H1 (cell line): ENCODE results near the gene MAP3K3. TPM values are rescaled to one million over a fixed set of nuclear protein-coding genes. Genes with fewer than 3 reads are reported as not detected.

Experiments used
- CTCF ChIA-PET: fragments of 300-600 bp; sonication (Branson Sonifier 250); formaldehyde crosslinking; loops from one replicate; lab custom pipeline; 2021; ENCODE audit not compliant: partially characterized antibody; lab: Charles Lee
- POLR2A ChIA-PET: fragments of 300-600 bp; sonication (Branson Sonifier 250); formaldehyde crosslinking; loops from one replicate; lab custom pipeline; 2021; ENCODE audit warnings: inconsistent platforms; ENCODE audit not compliant: partially characterized antibody; lab: Charles Lee
- DNase-seq, 2 experiments: peaks; one replicate each; pipeline versions ENCODE4 v3.0.0 to v3.0.0-alpha.2; 2010 to 2022; ENCODE audit warnings: low spot score in 2 of 2, low read depth in 1 of 2, mixed read lengths in 1 of 2
- FAIRE-seq: peaks from 2 replicates; lab custom pipeline; 2011; peaks lifted over from hg19 to GRCh38; lab: Jason Lieb, UNC
- H2AFZ ChIP-seq: 2 replicates; pipeline ENCODE4 v1.8.1; 2012; ENCODE audit warnings: low read length, inconsistent platforms
- H2AK5ac ChIP-seq: 2 replicates; pipeline ENCODE4 v1.6.1; 2013; ENCODE audit warnings: low read depth, low read length
- H2BK120ac ChIP-seq: replicated peaks from 2 replicates; pipeline ENCODE3; 2013; ENCODE audit warnings: low read depth, low read length, inconsistent platforms
- H2BK12ac ChIP-seq: 2 replicates; pipeline ENCODE4 v1.6.1; 2013; ENCODE audit warnings: low read depth, low read length
- H2BK15ac ChIP-seq: 2 replicates; pipeline ENCODE4 v1.6.1; 2013; ENCODE audit warnings: low read length
- H2BK20ac ChIP-seq: 2 replicates; pipeline ENCODE4 v1.6.1; 2013; ENCODE audit warnings: low read length
- H2BK5ac ChIP-seq: 2 replicates; pipeline ENCODE4 v1.6.1; 2013; ENCODE audit warnings: low read depth, low read length
- H3K14ac ChIP-seq: 2 replicates; pipeline ENCODE4 v1.6.1; 2013; ENCODE audit warnings: inconsistent platforms; ENCODE audit not compliant: insufficient read length
- H3K18ac ChIP-seq: 2 replicates; pipeline ENCODE4 v1.6.1; 2013; ENCODE audit warnings: low read length; ENCODE audit errors: extremely low read depth
- H3K23ac ChIP-seq: 2 replicates; pipeline ENCODE4 v1.6.1; 2013; ENCODE audit warnings: inconsistent platforms; ENCODE audit not compliant: insufficient read length
- H3K23me2 ChIP-seq: 2 replicates; pipeline ENCODE4 v1.6.1; 2013; ENCODE audit warnings: low read depth, low read length
- H3K27ac ChIP-seq: 2 replicates; pipeline ENCODE4 v1.6.1; 2011; ENCODE audit warnings: low read depth, low read length, inconsistent platforms
- H3K27me3 ChIP-seq, 4 experiments: replicated peaks in 1 of 4; 1 replicate in 1 of 4; 2 replicates in 3 of 4; pipeline versions ENCODE4 v1.6.1 to v1.8.1; 2011 to 2013; ENCODE audit warnings: low read length in 3 of 4, mild to moderate bottlenecking in 3 of 4, inconsistent platforms in 2 of 4, mixed read lengths in 2 of 4, moderate library complexity in 1 of 4; ENCODE audit not compliant: control insufficient read depth in 3 of 4, insufficient read depth in 3 of 4; ENCODE audit errors: extremely low read depth in 1 of 4
- H3K36me3 ChIP-seq, 4 experiments: 2 replicates each; pipeline versions ENCODE4 v1.6.1 to v1.8.1; 2011 to 2013; ENCODE audit warnings: mild to moderate bottlenecking in 4 of 4, low read length in 3 of 4, moderate library complexity in 2 of 4, control low read depth in 1 of 4, inconsistent platforms in 1 of 4; ENCODE audit not compliant: insufficient read depth in 4 of 4, control insufficient read depth in 2 of 4
- H3K4ac ChIP-seq: replicated peaks from 2 replicates; pipeline ENCODE3; 2013; ENCODE audit warnings: low read length, low read depth, mixed read lengths, inconsistent platforms; ENCODE audit not compliant: insufficient read length
- H3K4me1 ChIP-seq, 4 experiments: replicated peaks in 1 of 4; 1 replicate in 1 of 4; 2 replicates in 3 of 4; pipeline versions ENCODE4 v1.6.1 to v1.8.1; 2011 to 2013; ENCODE audit warnings: low read length in 3 of 4, inconsistent platforms in 2 of 4, mixed read lengths in 1 of 4; ENCODE audit not compliant: insufficient read depth in 4 of 4, control insufficient read depth in 3 of 4
- H3K4me2 ChIP-seq, 2 experiments: 2 replicates each; pipeline versions ENCODE4 v1.6.1 to v1.8.1; 2011 to 2013; ENCODE audit warnings: low read depth in 2 of 2, low read length in 2 of 2, control low read depth in 1 of 2, inconsistent platforms in 1 of 2, mild to moderate bottlenecking in 1 of 2; ENCODE audit not compliant: insufficient read depth in 1 of 2
- H3K4me3 ChIP-seq, 4 experiments: fragments of 200-600, 300-600 bp in 1 of 4; sonication (generic), shearing (Covaris generic), sonication (Bioruptor Twin) in 1 of 4; 2 replicates each; pipeline versions ENCODE4 v1.5.1 to v1.8.1; 2011 to 2016; ENCODE audit warnings: low read length in 4 of 4, low read depth in 3 of 4, control low read depth in 2 of 4, inconsistent platforms in 2 of 4, mild to moderate bottlenecking in 2 of 4, mixed read lengths in 1 of 4, moderate library complexity in 1 of 4; ENCODE audit not compliant: insufficient read depth in 2 of 4; ENCODE audit errors: extremely low read depth in 1 of 4
- H3K56ac ChIP-seq: replicated peaks from 2 replicates; pipeline ENCODE3; 2013; ENCODE audit warnings: low read depth, mild to moderate bottlenecking, mixed read lengths, low read length, inconsistent platforms; ENCODE audit not compliant: insufficient read length
- H3K79me1 ChIP-seq: 2 replicates; pipeline ENCODE4 v1.6.1; 2013; ENCODE audit warnings: low read depth, low read length, control low read depth
- H3K79me2 ChIP-seq, 2 experiments: 2 replicates each; pipeline versions ENCODE4 v1.6.1 to v1.8.1; 2012 to 2013; ENCODE audit warnings: low read length in 2 of 2, mild to moderate bottlenecking in 2 of 2, inconsistent platforms in 1 of 2; ENCODE audit not compliant: insufficient read depth in 2 of 2, control insufficient read depth in 1 of 2
- H3K9ac ChIP-seq, 4 experiments: replicated peaks in 1 of 4; 1 replicate in 1 of 4; 2 replicates in 3 of 4; pipeline versions ENCODE4 v1.6.1 to v1.8.1; 2011 to 2013; ENCODE audit warnings: low read depth in 3 of 4, low read length in 3 of 4, control low read depth in 2 of 4, mild to moderate bottlenecking in 2 of 4, moderate library complexity in 2 of 4, inconsistent platforms in 1 of 4; ENCODE audit errors: extremely low read depth in 1 of 4
- H3K9me3 ChIP-seq, 2 experiments: 2 replicates each; pipeline versions ENCODE4 v1.6.1 to v1.8.1; 2012 to 2013; ENCODE audit warnings: mild to moderate bottlenecking in 2 of 2, moderate library complexity in 2 of 2, control low read depth in 1 of 2, inconsistent platforms in 1 of 2, low read depth in 1 of 2, low read length in 1 of 2, mixed read lengths in 1 of 2; ENCODE audit not compliant: insufficient read depth in 2 of 2
- H4K20me1 ChIP-seq, 2 experiments: replicated peaks in 1 of 2; 2 replicates each; pipeline versions ENCODE3 to v1.8.1; 2011 to 2013; ENCODE audit warnings: inconsistent platforms in 2 of 2, low read length in 2 of 2, mild to moderate bottlenecking in 1 of 2; ENCODE audit not compliant: insufficient read depth in 2 of 2, control insufficient read depth in 1 of 2
- H4K5ac ChIP-seq: 2 replicates; pipeline ENCODE4 v1.6.1; 2013; ENCODE audit warnings: low read length, low read depth, mixed read lengths, inconsistent platforms; ENCODE audit not compliant: insufficient read length
- H4K8ac ChIP-seq: 2 replicates; pipeline ENCODE4 v1.8.0; 2013; ENCODE audit warnings: mild to moderate bottlenecking, moderate library complexity, low read length, inconsistent platforms; ENCODE audit not compliant: insufficient read depth; ENCODE audit errors: extremely low read depth
- H4K91ac ChIP-seq: replicated peaks from 2 replicates; pipeline ENCODE3; 2013; ENCODE audit warnings: low read length, mixed read lengths, inconsistent platforms; ENCODE audit not compliant: insufficient read length
- CBX8 ChIP-seq: fragments of 300-800, 300-1000 bp; sonication (generic); IDR thresholded peaks from 2 replicates; pipeline ENCODE4 v1.7.1; 2016; ENCODE audit warnings: low read depth, low read length, borderline replicate concordance
- GTF2F1 ChIP-seq: IDR thresholded peaks from 2 replicates; pipeline ENCODE4 v1.6.1; 2012; ENCODE audit warnings: low read depth, low read length, improper control_type of control experiment, borderline replicate concordance
- HDAC2 ChIP-seq, 2 experiments: fragments of 300-600 bp in 1 of 2; sonication (generic) in 1 of 2; IDR thresholded peaks; 2 replicates each; pipeline ENCODE4 v1.6.1; 2011 to 2012; ENCODE audit warnings: low read depth in 2 of 2, low read length in 2 of 2, mild to moderate bottlenecking in 2 of 2, moderate library complexity in 2 of 2, borderline replicate concordance in 1 of 2, inconsistent platforms in 1 of 2
- HDAC6 ChIP-seq: IDR thresholded peaks from one replicate; pipeline ENCODE4 v1.7.1; 2012; ENCODE audit warnings: low read depth, mild to moderate bottlenecking, inconsistent platforms, low read length, moderate library complexity
- PHF8 ChIP-seq: fragments of 200-600 bp; sonication (generic); conservative IDR thresholded peaks from 2 replicates; pipeline ENCODE4 v1.7.1; 2012; ENCODE audit warnings: low read depth, mild to moderate bottlenecking, inconsistent platforms, low read length, moderate library complexity
- RNF2 ChIP-seq: fragments of 200-900, 300-1000 bp; sonication (generic); IDR thresholded peaks from 2 replicates; pipeline ENCODE4 v1.7.1; 2016; ENCODE audit warnings: borderline replicate concordance, low read depth, mild to moderate bottlenecking, antibody characterized with exemption, low read length; ENCODE audit not compliant: poor library complexity, severe bottlenecking; ENCODE audit errors: missing control alignments
- SAP30 ChIP-seq: fragments of 300-600 bp; sonication (generic); IDR thresholded peaks from 2 replicates; pipeline ENCODE4 v1.7.1; 2012; ENCODE audit warnings: low read length, moderate library complexity, mild to moderate bottlenecking, inconsistent platforms; ENCODE audit not compliant: insufficient read depth, insufficient replicate concordance
- SUZ12 ChIP-seq: fragments of 200-600 bp; sonication (generic); IDR thresholded peaks from 2 replicates; pipeline ENCODE4 v1.6.1; 2012; ENCODE audit warnings: mild to moderate bottlenecking, inconsistent platforms, low read length, moderate library complexity, mixed read lengths
- USF2 ChIP-seq: IDR thresholded peaks from 2 replicates; pipeline ENCODE4 v1.6.1; 2011; ENCODE audit warnings: low read length, improper control_type of control experiment
- ZNF274 ChIP-seq: IDR thresholded peaks from 2 replicates; pipeline ENCODE4 v1.7.0; 2012; ENCODE audit warnings: low read length, borderline replicate concordance; ENCODE audit errors: extremely low read depth
- WGBS, 2 experiments: shearing (Covaris generic) in 1 of 2; methylation state at CpG; one replicate each; pipeline versions ENCODE4 v1.1.6 to v1.1.7; 2013 to 2015; ENCODE audit warnings: low lambda C conversion rate in 2 of 2, mixed read lengths in 2 of 2, inconsistent platforms in 1 of 2, low coverage in 1 of 2, missing lambda C conversion rate in 1 of 2; ENCODE audit not compliant: insufficient replicate concordance in 2 of 2, insufficient coverage in 1 of 2, insufficient read length in 1 of 2; ENCODE audit errors: extremely low coverage in 1 of 2, missing lambda C conversion rate in 1 of 2; 5-methylcytosine and 5-hydroxymethylcytosine counted together
- polyA plus RNA-seq, 7 experiments: library from polyadenylated mRNA; depleted of rRNA in 3 of 7; stranded (reverse) in 5 of 7; unstranded in 2 of 7; fragments of >200 nt in 5 of 7; fragments of 200-250 nt in 2 of 7; gene quantifications; 1 replicate in 5 of 7; 2 replicates in 1 of 7; 4 replicates in 1 of 7; pipeline versions ENCODE4 v1.2.1 to v1.2.3, GENCODE V29; 2011 to 2013; ENCODE audit warnings: missing spikeins in 2 of 7, mixed read lengths in 2 of 7
- total RNA-seq: library from RNA; stranded (reverse); fragmentation: NEBNext Ultra II Directional; extraction: Animal tissue kit (Norgen Biotek cat#: 25700); gene quantifications from 2 replicates; pipeline ENCODE4 v1.2.1, GENCODE V29; 2021

MAP3K3 gene
- total and polyA plus RNA-seq, 2 of the 8 experiments (the other 6 are each of a cell fraction or from before 2014, with no cell fraction given), result 10.3 to 21.0 TPM

- Histone ChIP-seq H2BK20ac (no peak overlapping the region), H3K4ac (no peak overlapping the region), H3K9me3 (no peaks in the 10 kb centered on the region), H2BK12ac (no peak overlapping the region), H2BK120ac (no peak overlapping the region), H4K5ac (no peak overlapping the region), H3K27me3 (no peaks in the 10 kb centered on the region), H3K79me2 (no peaks in the 10 kb centered on the region), H3K18ac (no peak overlapping the region), H2BK15ac (no peak overlapping the region), H3K36me3 (peaks cover 4 to 13% (median 9%) of the 10 kb centered on the region in 4 experiments; a peak in 5 of 8 replicates), H3K9ac (no peak overlapping the region; a peak in 1 of 7 replicates), H3K56ac (no peak overlapping the region), H4K20me1 (no peaks in the 10 kb centered on the region), H3K23me2 (no peaks in the 10 kb centered on the region), H2AK5ac (no peak overlapping the region), H3K4me2 (no peak overlapping the region), H2AFZ (no peak overlapping the region), H4K8ac (no peak overlapping the region), H3K79me1 (no peaks in the 10 kb centered on the region), H3K4me1 (no peaks in the 10 kb centered on the region), H3K14ac (no peak overlapping the region), H3K27ac (no peak overlapping the region), H4K91ac (no peak overlapping the region), H3K4me3 (no peak overlapping the region), H3K23ac (no peak overlapping the region), H2BK5ac (no peak overlapping the region)
- DNase-seq (no peak), FAIRE-seq (no peak)
- ChIA-PET CTCF (interaction anchor here (1.3 to 3.1 kb wide), 6 partner anchors 9 to 263 kb away, joined by 3 to 26 read pairs (median 4); no protein-coding TSS in a partner anchor), POLR2A (interaction anchor here (1.2 kb wide), 1 partner anchor 131 kb away, joined by 3 read pairs; no protein-coding TSS in a partner anchor)
- whole genome bisulfite sequencing, 2 experiments, result 87% methylated on average over 12 of the region's 12 CpGs; no CpG with 5 or more reads in 1 of the 2 experiments
- TF ChIP-seq CBX8, result no peak
- no peak for TF ChIP-seq HDAC2 (IDR thresholded peaks at IDR 0.05; ENCODE audit: borderline replicate concordance in 1 of 2, low read depth in 2 of 2, low read length in 2 of 2)
- TF ChIP-seq SAP30, result no peak
- TF ChIP-seq SUZ12, result no peak
- no peak for TF ChIP-seq PHF8
- TF ChIP-seq ZNF274, result no peak
- no peak for TF ChIP-seq RNF2
- no peak for TF ChIP-seq USF2
- no peak for TF ChIP-seq HDAC6
- TF ChIP-seq GTF2F1, result no peak
These were observed 66.3 kb downstream of the MAP3K3 start for GRCh38 chr17:63688396-63689020.
